Left ventricle myocardium inferior (tissue), 1 donor: ENCODE measurements around the gene JPT2. TPM values are rescaled to one million over a fixed set of nuclear protein-coding genes. Genes with fewer than 3 reads are reported as not detected.

Experiments
- DNase-seq: peaks from one replicate; pipeline ENCODE4 v3.0.0-alpha.2; 2020
- H3K27ac ChIP-seq: fragments of 200-600 bp; replicated peaks from 2 replicates; pipeline ENCODE4 v1.8.0; 2021
- H3K27me3 ChIP-seq: fragments of 200-600 bp; 2 replicates; pipeline ENCODE4 v1.8.0; 2021; ENCODE audit warnings: low read depth
- H3K36me3 ChIP-seq: fragments of 200-600 bp; 2 replicates; pipeline ENCODE4 v1.8.0; 2021
- H3K4me1 ChIP-seq: fragments of 200-600 bp; 2 replicates; pipeline ENCODE4 v1.8.0; 2021
- H3K4me3 ChIP-seq: fragments of 200-600 bp; 2 replicates; pipeline ENCODE4 v1.8.0; 2021; ENCODE audit warnings: mild to moderate bottlenecking, moderate library complexity
- H3K9me3 ChIP-seq: fragments of 200-600 bp; replicated peaks from 2 replicates; pipeline ENCODE4 v1.8.0; 2021
- intact Hi-C: fragments of 100-400 bp; cut with micrococcal nuclease; formaldehyde crosslinking; loops from one replicate; pipeline ENCODE4 v1.11.0; 2022
- microRNA-seq: library from miRNA; unstranded; fragments of <30 nt; microRNA quantifications from one replicate; pipeline ENCODE4 v1.2.0, GENCODE V29; 2020
- total RNA-seq: library from RNA; stranded (reverse); fragmentation: NEBNext Ultra II Directional; extraction: Animal tissue kit (Norgen Biotek cat#: 25700); gene quantifications from one replicate; pipeline ENCODE4 v1.2.1, GENCODE V29; 2021
- TF ChIP-seq, protein P1 (sequence below): fragments of 200-600 bp; IDR thresholded peaks from 2 replicates; pipeline ENCODE4 v1.8.0; 2021; ENCODE audit warnings: antibody characterized with exemption, mild to moderate bottlenecking, borderline replicate concordance
- donor health status: DM: no; HTN: yes; CAD: no; lungs with severe emphysema.

The JPT2 gene
- total RNA-seq, 1 donor from 2014 or later, result 30.6 TPM

DNA sequence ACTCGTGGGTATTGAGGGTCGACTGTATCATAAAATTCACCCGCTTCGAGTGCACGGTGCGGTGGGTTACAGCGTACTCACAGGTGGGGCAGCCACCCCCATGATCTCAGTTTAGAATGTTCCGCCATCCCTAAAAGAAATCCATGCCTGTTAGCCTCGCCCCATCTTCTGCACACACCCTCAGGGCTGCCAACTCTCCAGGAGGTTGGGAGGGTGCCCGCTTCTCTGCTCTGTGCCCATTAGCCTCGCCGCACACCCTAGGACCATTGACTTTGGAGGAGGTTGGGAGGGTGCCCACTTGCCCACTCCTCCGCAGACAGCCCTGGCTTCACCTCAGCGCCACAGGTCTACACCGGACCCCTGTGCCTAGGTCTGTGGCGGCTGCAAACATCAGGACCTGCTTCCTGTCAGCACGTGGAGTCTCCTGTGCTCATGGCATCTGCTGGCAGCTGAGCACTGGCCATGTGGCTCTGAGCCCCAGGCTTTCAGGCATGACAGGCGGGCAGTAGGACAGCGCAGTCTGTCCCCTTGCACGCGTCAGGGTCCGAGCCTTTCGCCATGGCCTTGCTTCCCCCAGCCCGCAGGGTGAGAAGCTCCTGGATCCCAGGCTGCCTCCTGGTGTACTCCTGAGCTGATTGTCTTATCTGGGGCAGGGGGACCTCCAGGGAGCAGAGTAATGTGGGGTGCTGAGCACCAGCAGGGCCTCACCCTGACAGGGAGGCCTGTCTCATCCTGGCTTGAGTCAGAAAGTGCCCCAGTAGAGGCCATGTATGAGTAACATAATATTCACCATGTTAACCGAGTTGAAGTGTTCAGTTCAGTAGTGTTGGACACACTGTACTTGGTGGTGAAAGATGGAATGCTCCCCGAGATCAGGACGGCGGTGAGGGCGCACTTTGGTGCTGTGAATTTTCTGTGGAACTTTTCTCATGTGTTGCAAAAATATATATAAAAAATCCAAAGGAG, 71.4 kb downstream of the JPT2 start:
- intact Hi-C loops, result no loop called here
- Histone ChIP-seq H3K9me3 (no peaks in the 10 kb centered on the region), H3K4me1 (no peaks in the 10 kb centered on the region), H3K27me3 (no peaks in the 10 kb centered on the region), H3K27ac (no peak overlapping the region), H3K36me3 (peaks cover 95% of the 10 kb centered on the region), H3K4me3 (no peak overlapping the region)
- TF ChIP-seq, protein P1, sequence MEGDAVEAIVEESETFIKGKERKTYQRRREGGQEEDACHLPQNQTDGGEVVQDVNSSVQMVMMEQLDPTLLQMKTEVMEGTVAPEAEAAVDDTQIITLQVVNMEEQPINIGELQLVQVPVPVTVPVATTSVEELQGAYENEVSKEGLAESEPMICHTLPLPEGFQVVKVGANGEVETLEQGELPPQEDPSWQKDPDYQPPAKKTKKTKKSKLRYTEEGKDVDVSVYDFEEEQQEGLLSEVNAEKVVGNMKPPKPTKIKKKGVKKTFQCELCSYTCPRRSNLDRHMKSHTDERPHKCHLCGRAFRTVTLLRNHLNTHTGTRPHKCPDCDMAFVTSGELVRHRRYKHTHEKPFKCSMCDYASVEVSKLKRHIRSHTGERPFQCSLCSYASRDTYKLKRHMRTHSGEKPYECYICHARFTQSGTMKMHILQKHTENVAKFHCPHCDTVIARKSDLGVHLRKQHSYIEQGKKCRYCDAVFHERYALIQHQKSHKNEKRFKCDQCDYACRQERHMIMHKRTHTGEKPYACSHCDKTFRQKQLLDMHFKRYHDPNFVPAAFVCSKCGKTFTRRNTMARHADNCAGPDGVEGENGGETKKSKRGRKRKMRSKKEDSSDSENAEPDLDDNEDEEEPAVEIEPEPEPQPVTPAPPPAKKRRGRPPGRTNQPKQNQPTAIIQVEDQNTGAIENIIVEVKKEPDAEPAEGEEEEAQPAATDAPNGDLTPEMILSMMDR, result no peak
- DNase-seq, result no peak

Small RNA genes within 50 kb of the gene (microRNA-seq; reads per million reads assigned to microRNA genes)
- gene MIR3177, result not detected

Other genes with a start within 250 kb of the JPT2 start
- gene PERCC1, start 247.2 kb upstream of the JPT2 start, total RNA-seq, result not detected
- 1.3 TPM for gene CCDC154, start 233.7 kb upstream of the JPT2 start, total RNA-seq
- 45.3 TPM for gene CLCN7, start 203.3 kb upstream of the JPT2 start, total RNA-seq
- not detected for gene PTX4, start 189.3 kb upstream of the JPT2 start, total RNA-seq
- gene TELO2, start 184.9 kb upstream of the JPT2 start, total RNA-seq, result 17.7 TPM
- 27.1 TPM for gene TMEM204, start 144.6 kb upstream of the JPT2 start, total RNA-seq
- gene IFT140, start 66.2 kb upstream of the JPT2 start, total RNA-seq, result 7.5 TPM
- 12.3 TPM for gene CRAMP1, start 65.9 kb upstream of the JPT2 start, total RNA-seq
- 56.0 TPM for gene MAPK8IP3, start 27.9 kb downstream of the JPT2 start, total RNA-seq
- gene NME3, start 93.3 kb downstream of the JPT2 start, total RNA-seq, result 37.0 TPM
- gene EME2, start 94.5 kb downstream of the JPT2 start, total RNA-seq, result 7.4 TPM
- 78.0 TPM for gene MRPS34, start 94.9 kb downstream of the JPT2 start, total RNA-seq
- gene SPSB3, start 104.3 kb downstream of the JPT2 start, total RNA-seq, result 36.8 TPM
- gene NUBP2, start 104.7 kb downstream of the JPT2 start, total RNA-seq, result 36.2 TPM
- gene IGFALS, start 115.4 kb downstream of the JPT2 start, total RNA-seq, result not detected
- gene HAGH, start 148.5 kb downstream of the JPT2 start, total RNA-seq, result 172 TPM
- gene FAHD1, start 148.9 kb downstream of the JPT2 start, total RNA-seq, result 26.3 TPM
- not detected for gene MEIOB, start 193.9 kb downstream of the JPT2 start, total RNA-seq
- not detected for gene HS3ST6, start 240.1 kb downstream of the JPT2 start, total RNA-seq